GM19468 (cell line): Measurements from ENCODE around the gene KRTAP5-7.

Experiments used
- ATAC-seq: cut with Tn5 transposase; IDR thresholded peaks from one replicate; pipeline ENCODE4 v1.9.1; 2021; ENCODE audit warnings: mild to moderate bottlenecking, moderate library complexity, moderate number of reproducible peaks; ENCODE audit not compliant: unreplicated experiment; ENCODE audit errors: extremely low read depth

Gene KRTAP5-7

DNA sequence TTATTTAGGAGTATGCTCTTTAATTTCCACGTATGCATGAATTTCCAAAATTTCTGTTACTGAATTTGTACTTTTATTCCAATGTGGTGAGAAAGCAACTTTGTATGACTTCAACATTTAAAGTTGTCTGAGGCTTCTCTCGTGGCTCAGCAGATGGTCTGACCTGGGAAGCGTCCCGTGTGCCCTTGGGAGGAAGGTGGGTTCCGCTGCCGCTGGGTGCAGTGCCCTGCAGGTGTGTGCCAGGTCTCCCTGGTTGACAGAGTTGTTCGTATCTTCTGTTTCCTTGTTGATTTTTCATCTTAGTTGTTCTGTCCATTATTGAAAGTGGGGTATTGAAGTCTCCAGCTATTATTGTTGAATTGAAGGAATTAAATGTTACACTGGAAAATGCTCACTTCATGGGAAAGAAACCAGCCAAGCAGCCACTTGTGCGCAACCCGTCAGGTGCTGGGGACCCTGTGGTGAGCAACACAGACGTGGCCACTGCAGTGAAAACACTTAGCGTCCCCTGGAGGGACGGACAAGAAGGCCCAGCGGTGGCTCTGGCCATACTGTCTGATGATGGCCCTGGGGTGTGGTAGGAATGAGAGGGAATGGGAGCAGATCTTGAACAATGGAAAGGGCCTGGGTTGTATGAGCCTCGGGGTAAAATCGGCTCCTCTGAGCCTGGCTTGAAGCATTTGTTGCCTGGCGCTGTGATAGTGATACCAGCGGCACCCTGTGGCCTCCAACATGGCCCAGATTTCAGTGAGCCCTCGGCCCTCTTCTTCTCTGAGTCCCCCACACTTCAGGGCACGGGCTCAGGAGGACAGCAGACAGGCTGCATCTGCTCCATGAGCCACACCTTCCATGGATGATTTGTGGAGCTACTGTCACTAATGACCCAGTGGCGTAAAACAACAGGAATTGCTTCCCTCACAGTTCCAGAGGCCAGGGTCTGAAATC is 31.5 kb upstream of the KRTAP5-7 start:
- ATAC-seq = no peak

- no peak for ATAC-seq
These were observed 30.6 kb upstream of the KRTAP5-7 start for GRCh38 chr11:71496421-71496820.

- no peak for ATAC-seq
These were observed 29.0 kb upstream of the KRTAP5-7 start for GRCh38 chr11:71498091-71498490.

DNA sequence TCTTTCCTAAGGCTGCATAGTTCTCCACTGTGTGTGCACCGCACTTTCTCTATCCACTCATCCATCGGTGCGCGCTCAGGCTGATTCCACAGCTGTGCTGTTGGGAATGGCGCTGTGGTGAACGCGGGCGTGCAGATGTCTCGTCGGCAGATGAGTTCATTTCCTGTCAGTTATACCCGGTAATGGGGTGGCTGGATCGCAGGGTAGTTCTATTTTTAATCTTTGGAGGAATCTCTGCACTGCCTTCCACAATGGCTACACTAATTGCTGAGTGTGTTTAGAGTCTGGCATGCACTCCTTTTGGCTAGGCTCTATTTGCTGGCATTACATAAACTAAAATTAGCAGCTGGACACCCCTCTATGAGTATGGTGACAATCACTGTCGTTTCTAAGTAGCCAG is 27.9 kb upstream of the KRTAP5-7 start:
- no peak for ATAC-seq

GRCh38 chr11:71499546-71499945 is 27.5 kb upstream of the KRTAP5-7 start:
- no peak for ATAC-seq

DNA sequence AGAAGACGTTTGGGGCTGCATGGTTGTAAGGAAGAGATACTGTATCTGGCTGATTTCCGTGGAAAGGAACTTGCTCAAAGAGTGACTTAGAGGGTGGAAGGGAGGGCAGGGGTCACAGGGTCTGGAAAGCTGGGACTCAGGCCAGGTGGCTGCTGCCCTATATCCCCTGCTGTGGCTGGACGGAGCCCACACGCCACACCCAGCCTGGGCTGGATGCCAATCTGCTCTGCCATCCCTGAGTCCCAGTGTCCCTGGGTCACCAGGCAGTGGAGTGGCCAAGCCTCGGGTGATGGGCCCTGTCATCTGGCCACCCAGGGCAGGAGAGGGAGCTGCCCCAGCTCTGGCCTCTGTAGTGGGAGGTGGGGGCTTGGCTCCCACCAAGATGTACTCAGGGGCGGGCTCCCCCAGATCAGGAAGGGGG is 26.5 kb upstream of the KRTAP5-7 start:
- no peak for ATAC-seq

DNA sequence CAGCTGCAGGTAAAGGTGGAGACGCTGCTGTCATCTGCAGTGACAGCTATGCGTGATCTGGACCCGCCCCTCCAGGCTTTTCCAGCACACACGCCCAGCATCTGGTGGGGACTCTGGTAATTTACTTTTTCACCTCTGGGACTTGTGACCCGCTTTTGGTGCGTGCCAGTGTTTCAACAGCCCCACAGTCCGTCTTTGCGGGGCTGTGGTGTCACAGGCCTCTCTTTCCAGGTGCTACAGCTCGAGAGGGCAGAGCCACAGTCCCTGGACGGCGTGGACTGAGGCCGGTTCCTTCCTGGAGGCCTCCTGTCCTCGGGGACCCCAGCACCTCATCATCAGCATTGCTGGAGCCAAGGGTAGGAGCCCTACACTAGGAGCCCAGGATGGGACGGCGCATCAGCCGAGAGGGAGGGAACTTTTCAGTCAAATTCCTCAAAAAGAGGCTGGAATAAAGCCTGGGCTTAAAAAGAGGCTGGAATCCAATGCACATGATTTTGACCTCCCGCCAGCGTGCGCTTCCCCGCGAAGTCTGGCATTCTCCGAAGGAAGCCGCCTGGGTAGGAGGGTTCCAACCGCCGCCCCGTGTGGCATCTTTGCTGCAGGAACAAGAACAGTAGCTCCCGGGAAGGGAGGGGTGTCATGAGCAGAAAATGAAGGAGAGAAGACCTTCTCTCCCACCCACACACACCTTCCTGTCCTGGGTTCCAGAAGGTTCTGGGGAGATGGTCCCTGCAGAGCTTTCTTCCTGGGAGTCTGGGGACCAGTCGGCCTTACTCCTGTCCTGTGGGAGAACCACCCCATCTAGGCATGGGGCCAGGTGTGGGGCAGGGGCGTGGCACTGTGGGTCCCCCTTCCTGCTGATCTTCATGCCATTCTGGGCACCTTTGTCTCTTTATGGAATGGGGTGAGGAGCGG is 25.7 kb upstream of the KRTAP5-7 start:
- no peak for ATAC-seq

DNA sequence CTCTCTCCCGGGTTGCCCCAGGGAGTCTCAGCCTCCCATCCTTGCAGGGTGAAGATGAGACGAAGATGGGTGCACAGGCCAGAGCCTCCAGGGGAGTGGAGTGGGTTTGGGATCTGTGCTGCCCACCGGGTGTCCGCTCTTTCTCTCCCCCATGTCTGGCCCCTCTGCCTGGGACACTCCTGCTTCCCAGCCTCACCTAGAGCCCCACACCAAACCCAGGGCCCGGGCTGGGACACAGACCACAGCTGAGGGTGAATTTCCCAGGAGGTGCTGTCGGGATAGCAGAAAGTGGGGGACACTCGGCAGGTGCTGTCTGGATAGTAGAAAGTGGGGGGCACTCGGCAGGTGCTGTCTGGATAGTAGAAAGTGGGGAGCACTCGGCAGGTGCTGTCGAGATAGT is 25.0 kb upstream of the KRTAP5-7 start:
- no peak for ATAC-seq

DNA sequence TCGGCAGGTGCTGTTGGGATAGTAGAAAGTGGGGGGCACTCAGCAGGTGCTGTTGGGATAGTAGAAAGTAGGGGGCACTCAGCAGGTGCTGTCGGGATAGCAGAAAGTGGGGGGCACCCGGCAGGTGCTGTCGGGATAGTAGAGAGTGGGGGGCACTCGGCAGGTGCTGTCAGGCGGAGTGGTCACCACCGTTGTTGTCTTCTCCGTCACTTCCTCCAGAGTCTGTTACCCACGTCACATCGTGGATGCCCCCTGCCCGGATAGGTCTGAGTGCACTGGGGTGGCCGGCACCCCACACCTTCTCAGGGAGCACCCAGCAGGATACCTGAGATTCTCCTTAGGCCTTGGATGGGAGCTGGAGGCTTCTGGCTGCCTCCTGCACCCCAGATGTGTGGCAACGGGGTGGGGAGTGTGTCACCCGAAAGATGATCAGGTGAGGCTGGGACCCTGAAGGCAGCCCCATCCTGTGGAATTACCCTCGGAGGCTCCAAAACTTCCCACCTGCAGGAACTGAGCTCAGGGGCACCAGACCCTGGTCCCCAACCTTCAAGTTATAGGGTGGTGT is 24.1 kb upstream of the KRTAP5-7 start:
- no peak for ATAC-seq

DNA sequence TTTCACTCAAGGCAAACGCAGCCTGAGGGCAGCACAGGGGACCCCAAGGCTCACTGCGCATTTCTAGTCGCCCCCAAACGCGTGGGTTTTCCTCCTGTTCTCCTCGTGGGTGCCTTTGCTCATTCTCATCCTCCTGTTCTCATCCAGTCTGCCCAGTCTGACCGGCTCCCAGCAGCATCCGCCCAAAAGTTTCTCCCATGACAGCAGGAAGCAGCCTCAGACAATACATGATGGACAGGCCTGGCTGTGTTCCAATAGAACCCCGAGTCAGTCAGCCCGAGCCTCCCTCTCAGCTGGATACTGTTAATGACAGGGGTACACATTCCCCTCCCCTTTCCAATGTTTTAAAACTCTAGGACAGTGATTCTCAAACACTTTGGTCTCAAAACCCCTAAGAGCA is 22.5 kb upstream of the KRTAP5-7 start:
- no peak for ATAC-seq

GRCh38 chr11:71505001-71505400 is 22.1 kb upstream of the KRTAP5-7 start:
- ATAC-seq = no peak

DNA sequence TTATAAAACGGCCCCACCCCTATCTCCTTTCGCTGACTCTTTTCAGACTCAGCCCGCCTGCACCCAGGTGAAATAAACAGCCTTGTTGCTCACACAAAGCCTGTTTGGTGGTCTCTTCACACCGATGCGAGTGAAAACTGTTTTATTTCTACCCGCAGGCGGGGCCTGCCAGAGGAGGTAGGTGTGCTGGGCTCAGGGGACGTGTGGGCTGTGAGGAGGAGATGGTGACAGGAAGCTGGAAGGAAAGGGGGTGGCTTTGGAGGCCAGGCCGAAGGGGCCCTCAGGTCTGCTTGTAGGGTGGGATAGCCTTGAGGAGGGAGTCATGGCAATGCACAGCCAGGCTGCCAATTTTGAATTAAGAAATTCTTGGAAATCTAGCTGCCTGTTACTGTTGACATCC is 21.3 kb upstream of the KRTAP5-7 start:
- no peak for ATAC-seq

GRCh38 chr11:71507102-71507501 is 20.0 kb upstream of the KRTAP5-7 start:
- ATAC-seq = no peak

- ATAC-seq = no peak
These were observed 8.3 kb upstream of the KRTAP5-7 start for GRCh38 chr11:71518506-71519471.

DNA sequence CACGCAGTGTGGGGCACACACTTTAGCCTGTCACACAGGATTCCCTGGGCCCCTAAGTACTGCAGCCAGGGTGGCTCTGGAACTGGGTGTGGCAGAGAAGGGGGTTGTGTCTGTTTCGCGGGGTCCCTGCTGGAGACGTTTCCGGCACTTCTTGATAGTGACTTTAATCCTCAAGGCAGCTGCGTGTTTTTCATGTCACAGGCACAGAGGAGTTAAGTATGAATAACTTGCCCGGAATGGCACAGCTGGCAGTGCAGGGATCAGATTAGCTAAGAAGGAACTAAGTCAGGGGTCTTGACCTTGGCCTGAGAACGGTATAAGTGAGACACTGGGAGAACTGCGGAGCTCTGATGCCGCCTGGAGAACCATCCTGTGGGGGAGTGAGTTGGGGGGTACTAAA is 7.5 kb upstream of the KRTAP5-7 start:
- ATAC-seq = no peak

DNA sequence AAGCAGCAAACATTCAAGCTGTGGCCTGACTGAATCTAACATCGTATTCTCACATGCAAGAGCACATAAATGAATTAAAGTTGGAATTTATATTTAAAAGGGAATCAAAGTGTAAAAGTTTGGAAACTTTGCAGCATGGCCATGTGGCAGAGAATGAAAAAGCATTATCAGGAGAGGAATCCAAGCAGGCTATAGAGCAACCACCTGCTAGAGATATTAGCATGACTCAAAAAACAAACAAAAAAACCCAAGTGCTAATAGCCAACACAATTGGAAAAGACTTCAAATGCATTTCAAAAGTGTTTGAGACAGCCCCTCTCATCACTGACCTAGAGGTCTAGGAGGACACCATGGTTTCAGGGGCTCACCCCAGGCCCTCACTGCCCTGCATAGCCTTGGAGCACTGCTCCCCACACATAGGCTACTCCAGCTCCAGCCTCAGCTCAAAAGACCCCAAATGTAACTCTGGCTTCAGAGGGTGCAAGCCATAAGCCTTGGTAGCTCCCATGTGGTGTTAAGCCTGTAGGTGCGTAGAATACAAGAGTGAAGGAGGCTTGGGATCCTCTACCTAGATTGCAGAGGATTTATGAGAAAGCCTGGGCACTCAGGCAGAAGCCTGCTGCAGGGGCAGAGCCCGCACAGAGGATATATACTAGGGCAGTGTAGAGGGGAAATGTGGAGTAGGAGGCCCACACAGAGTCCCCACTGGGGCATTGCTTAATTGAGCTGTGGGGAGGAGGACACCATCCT is 1.7 kb upstream of the KRTAP5-7 start:
- no peak for ATAC-seq

DNA sequence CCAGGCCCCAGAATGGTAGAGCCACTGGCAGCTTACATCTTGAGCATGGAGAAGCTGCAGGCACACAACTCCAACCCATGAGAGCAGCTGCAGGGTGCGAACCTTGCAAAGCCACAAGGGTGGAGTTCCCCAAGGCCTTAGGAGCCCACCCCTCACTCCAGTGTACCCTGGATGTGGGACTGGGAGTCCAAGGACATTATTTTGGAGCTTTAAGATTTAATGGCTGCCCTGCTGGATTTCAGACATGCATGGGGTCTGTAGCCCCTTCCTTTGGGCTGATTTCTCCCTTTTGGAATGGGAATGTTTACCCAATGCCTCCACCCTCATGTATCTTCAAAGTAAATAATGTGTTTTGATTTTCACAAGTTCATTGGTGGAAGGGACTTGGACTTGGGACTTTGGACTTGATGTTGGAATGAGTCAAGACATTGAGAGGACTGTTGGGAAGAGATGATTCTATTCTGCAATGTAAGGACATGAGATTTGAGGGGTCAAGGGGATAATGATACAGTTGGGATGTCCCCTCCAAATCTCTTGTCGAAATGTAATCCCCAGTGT is 1.1 kb upstream of the KRTAP5-7 start:
- no peak for ATAC-seq

DNA sequence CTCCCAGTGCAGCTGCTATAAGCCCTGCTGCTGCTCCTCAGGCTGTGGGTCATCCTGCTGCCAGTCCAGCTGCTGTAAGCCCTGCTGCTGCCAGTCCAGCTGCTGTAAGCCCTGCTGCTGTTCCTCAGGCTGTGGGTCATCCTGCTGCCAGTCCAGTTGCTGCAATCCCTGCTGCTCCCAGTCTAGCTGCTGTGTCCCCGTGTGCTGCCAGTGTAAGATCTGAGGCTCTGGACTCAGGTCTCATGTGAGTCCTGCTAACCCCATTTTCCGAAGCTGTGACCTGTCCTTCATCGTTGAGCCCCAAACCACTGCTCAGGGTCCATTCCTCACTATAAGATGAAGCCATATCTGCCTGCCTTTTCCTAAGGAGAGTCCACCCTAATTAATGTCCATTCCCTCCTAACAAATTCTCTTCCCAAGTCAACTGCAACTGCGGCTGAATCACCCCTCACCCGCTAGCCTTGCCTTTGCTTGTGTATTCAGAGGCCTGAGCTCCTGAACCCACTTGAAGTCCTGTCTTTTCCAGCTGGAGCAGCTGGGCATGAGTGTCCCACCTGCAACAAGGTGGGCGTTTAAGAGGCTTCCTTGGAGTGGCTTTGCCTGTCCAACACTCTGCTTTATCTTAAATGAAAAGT is 626 bp downstream of the KRTAP5-7 start:
- ATAC-seq = no peak
